ENCODE data around the gene GALNT10. TPM values are rescaled to one million over a fixed set of nuclear protein-coding genes. Genes with fewer than 3 reads are reported as not detected.

GALNT10 gene
- total and polyA plus RNA-seq, 9 of the 15 experiments (the other 6 are each of a cell fraction or from before 2014, with no cell fraction given): 4.6 to 37.1 (median 13.3) TPM

DNA sequence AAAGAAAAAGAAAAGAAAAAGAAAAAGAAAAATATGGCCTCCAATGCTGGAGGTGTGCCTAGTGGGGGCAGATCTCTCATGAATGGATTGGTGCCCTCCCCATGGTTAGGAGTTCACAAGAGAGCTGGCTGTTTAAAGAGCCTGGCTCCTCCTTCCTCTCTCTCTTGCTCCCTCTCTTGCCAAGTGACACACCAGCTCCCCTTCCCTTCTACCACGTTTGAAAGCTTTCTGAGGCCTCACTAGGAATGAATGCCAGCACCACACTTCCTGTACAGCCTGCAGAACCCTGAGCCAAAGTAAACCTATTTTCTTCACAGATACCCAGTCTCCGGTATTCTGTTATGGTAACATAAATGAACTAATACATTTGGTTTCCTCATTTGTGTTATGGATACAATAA, 14.4 kb upstream of the GALNT10 start (continued):
- TF ChIP-seq ZNF12 (CRISPR knock-in tag; IDR thresholded peaks at IDR 0.05) (no peak), ZNF696 (CRISPR knock-in tag; conservative IDR thresholded peaks at IDR 0.05) (no peak), KAT8 (IDR thresholded peaks at IDR 0.05; ENCODE audit: low read depth) (no peak), SMAD1 (IDR thresholded peaks at IDR 0.05; ENCODE audit: low read depth, low read length, partially characterized antibody) (no peak), KDM5B (IDR thresholded peaks at IDR 0.05; ENCODE audit: insufficient replicate concordance, low read depth, low read length) (no peak), WHSC1 (IDR thresholded peaks at IDR 0.05; ENCODE audit: low read length) (no peak), BRF1 (IDR thresholded peaks at IDR 0.05; ENCODE audit: borderline replicate concordance, extremely low read depth, insufficient read length) (no peak), HNRNPK (IDR thresholded peaks at IDR 0.05; ENCODE audit: low read depth, low read length, poor library complexity, severe bottlenecking) (no peak), PTTG1 (tag; IDR thresholded peaks at IDR 0.05; ENCODE audit: low read depth) (no peak), SMARCE1 (IDR thresholded peaks at IDR 0.05) (no peak), POLR2AphosphoS2 (IDR thresholded peaks at IDR 0.05; ENCODE audit: low read length) (no peak), KAT7 (CRISPR knock-in tag; IDR thresholded peaks at IDR 0.05; ENCODE audit: borderline replicate concordance) (no peak), L3MBTL2 (IDR thresholded peaks at IDR 0.05) (no peak), ZNF551 (CRISPR knock-in tag; IDR thresholded peaks at IDR 0.05) (no peak), KAT2B (IDR thresholded peaks at IDR 0.05; ENCODE audit: low read depth, low read length) (no peak), KLF16 (IDR thresholded peaks at IDR 0.05) (no peak)

Measured in K562 (cell line).